Measurements from ENCODE around the gene ACER1.

DNA sequence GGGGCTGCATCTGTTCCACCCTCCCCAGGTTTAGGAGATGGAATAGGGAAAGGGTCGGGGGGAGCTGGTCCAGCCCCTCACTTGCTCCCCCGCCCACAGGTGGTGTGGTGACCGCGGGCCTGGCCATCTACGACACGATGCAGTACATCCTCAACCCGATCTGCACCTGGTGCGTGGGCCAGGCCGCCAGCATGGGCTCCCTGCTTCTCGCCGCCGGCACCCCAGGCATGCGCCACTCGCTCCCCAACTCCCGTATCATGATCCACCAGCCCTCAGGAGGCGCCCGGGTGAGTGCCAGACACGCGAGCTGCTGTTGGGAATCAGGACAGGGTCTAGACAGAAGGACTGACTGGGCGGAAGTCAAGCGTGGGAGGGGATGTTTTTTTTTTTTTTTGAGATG lies 30.9 kb upstream of the ACER1 start:
- TF ChIP-seq, protein P1, sequence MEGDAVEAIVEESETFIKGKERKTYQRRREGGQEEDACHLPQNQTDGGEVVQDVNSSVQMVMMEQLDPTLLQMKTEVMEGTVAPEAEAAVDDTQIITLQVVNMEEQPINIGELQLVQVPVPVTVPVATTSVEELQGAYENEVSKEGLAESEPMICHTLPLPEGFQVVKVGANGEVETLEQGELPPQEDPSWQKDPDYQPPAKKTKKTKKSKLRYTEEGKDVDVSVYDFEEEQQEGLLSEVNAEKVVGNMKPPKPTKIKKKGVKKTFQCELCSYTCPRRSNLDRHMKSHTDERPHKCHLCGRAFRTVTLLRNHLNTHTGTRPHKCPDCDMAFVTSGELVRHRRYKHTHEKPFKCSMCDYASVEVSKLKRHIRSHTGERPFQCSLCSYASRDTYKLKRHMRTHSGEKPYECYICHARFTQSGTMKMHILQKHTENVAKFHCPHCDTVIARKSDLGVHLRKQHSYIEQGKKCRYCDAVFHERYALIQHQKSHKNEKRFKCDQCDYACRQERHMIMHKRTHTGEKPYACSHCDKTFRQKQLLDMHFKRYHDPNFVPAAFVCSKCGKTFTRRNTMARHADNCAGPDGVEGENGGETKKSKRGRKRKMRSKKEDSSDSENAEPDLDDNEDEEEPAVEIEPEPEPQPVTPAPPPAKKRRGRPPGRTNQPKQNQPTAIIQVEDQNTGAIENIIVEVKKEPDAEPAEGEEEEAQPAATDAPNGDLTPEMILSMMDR (conservative IDR thresholded peaks at IDR 0.05; ENCODE audit: low read length): no peak
- TF ChIP-seq EZH2phosphoT487 (IDR thresholded peaks at IDR 0.05; ENCODE audit: borderline replicate concordance): no peak
